HG02981 (cell line): ENCODE measurements around the gene CD47.
A peak's percentile ranks its signal among the peaks of the same experiment; 100 is the strongest.

ENCODE experiments used
- ATAC-seq: cut with Tn5 transposase; IDR thresholded peaks from one replicate; pipeline ENCODE4 v1.9.1; 2021; ENCODE audit warnings: mild to moderate bottlenecking, moderate library complexity; ENCODE audit not compliant: unreplicated experiment

Gene CD47

GRCh38 chr3:108090701-108091497 is at the start of gene CD47:
CD47 (minus strand) TSS chr3:108091031; CDS start chr3:108090908, 123 bp downstream.
- ATAC-seq, result peak; percentile 54

- ATAC-seq, result no peak
Observed at GRCh38 chr3:108137460-108137814, 46.6 kb upstream of the CD47 start.

GRCh38 chr3:108136561-108137459 is 46.0 kb upstream of the CD47 start:
- no peak for ATAC-seq

GRCh38 chr3:108134555-108134880 is 43.7 kb upstream of the CD47 start:
- peak; percentile 54 for ATAC-seq

- ATAC-seq, result peak; percentile 44
Observed at GRCh38 chr3:108133858-108134554, 43.2 kb upstream of the CD47 start.

GRCh38 chr3:108133048-108133369 is 42.2 kb upstream of the CD47 start:
- no peak for ATAC-seq

- ATAC-seq, result no peak
Observed at GRCh38 chr3:108131475-108132134, 40.8 kb upstream of the CD47 start.

- no peak for ATAC-seq
Observed at GRCh38 chr3:108130701-108131474, 40.1 kb upstream of the CD47 start.

GRCh38 chr3:108130236-108130635 is 39.4 kb upstream of the CD47 start:
- no peak for ATAC-seq

- no peak for ATAC-seq
Observed at GRCh38 chr3:108127301-108127988, 36.6 kb upstream of the CD47 start.

GRCh38 chr3:108126348-108126747 is 35.5 kb upstream of the CD47 start:
- ATAC-seq, result no peak

GRCh38 chr3:108125550-108126071 is 34.8 kb upstream of the CD47 start:
- peak; percentile 55 for ATAC-seq

GRCh38 chr3:108125153-108125543 is 34.3 kb upstream of the CD47 start:
- ATAC-seq, result no peak

- peak; percentile 81 for ATAC-seq
Observed at GRCh38 chr3:108124337-108125152, 33.7 kb upstream of the CD47 start.

- no peak for ATAC-seq
Observed at GRCh38 chr3:108123326-108123725, 32.5 kb upstream of the CD47 start.

GRCh38 chr3:108122276-108122675 is 31.4 kb upstream of the CD47 start:
- no peak for ATAC-seq

GRCh38 chr3:108119398-108120104 is 28.7 kb upstream of the CD47 start:
- no peak for ATAC-seq
